DND-41 (cell line): ENCODE measurements around the gene FLVCR2.

Experiments used
- EZH2 ChIP-seq: IDR thresholded peaks from 3 replicates; pipeline ENCODE4 v1.6.1; 2012; ENCODE audit warnings: borderline replicate concordance, low read depth, mild to moderate bottlenecking, moderate library complexity, low read length, inconsistent platforms; ENCODE audit not compliant: severe bottlenecking
- TF ChIP-seq, protein P1 (sequence below): IDR thresholded peaks from 2 replicates; pipeline ENCODE4 v1.5.1; 2012; ENCODE audit warnings: borderline replicate concordance, low read length, moderate library complexity, mild to moderate bottlenecking; ENCODE audit not compliant: poor library complexity, severe bottlenecking; ENCODE audit errors: extremely low read depth

DNA sequence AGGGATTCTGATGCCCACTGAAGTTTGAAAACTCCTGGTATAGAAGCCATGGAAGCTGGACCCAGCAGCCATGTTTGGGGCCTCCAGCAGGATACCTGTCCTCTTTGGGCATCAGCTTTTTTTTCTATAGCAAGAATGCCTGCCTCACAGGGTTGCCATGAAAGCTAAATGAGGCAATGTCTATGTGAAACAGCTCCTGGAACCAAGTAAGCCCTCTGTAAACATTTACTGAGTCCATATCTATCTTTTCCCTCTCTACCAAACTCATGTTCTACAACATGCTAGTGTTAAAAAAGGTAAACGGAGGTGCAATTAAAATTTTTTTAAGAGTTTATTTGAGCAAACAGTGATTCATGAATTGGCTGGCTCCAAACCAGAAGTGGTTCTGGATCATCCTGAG, 28.6 kb downstream of the FLVCR2 start:
- TF ChIP-seq, protein P1, sequence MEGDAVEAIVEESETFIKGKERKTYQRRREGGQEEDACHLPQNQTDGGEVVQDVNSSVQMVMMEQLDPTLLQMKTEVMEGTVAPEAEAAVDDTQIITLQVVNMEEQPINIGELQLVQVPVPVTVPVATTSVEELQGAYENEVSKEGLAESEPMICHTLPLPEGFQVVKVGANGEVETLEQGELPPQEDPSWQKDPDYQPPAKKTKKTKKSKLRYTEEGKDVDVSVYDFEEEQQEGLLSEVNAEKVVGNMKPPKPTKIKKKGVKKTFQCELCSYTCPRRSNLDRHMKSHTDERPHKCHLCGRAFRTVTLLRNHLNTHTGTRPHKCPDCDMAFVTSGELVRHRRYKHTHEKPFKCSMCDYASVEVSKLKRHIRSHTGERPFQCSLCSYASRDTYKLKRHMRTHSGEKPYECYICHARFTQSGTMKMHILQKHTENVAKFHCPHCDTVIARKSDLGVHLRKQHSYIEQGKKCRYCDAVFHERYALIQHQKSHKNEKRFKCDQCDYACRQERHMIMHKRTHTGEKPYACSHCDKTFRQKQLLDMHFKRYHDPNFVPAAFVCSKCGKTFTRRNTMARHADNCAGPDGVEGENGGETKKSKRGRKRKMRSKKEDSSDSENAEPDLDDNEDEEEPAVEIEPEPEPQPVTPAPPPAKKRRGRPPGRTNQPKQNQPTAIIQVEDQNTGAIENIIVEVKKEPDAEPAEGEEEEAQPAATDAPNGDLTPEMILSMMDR, result no peak
- TF ChIP-seq EZH2, result no peak
